Measurements from ENCODE around the gene NFATC1.

The NFATC1 gene

DNA sequence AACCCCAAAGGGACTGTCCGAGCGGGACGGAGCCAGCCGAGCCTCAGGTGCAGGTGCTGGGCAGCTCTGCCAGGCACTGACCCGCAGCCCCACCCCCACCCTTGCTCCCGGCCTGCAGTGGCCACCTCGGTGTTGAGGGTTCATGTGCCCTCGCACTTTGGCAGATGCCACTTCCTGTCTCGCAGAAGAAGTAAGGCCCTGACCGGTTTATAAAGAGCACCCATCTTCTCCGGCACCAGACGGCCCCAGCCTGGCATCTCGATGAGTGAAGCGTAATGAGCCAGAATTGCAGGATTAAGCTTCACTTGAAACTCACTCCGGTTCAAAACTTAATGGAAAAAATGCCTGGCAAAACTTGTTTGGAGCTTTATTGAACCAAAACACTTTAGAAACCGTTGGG lies 10.9 kb upstream of the NFATC1 start:
- Histone ChIP-seq H3K9me3 (replicated peaks in 1 of 2; ENCODE audit: control insufficient read depth in 2 of 2, insufficient read depth in 1 of 2, low read depth in 1 of 2, low read length in 2 of 2) (no peaks in the 10 kb centered on the region), H3K4me2 (ENCODE audit: insufficient read depth, low read length, poor library complexity, severe bottlenecking) (no peak overlapping the region), H3K23ac (ENCODE audit: low read depth, low read length, poor library complexity) (no peak overlapping the region), H3K4me3 (ENCODE audit: low read length in 2 of 2) (no peak overlapping the region), H3K36me3 (replicated peaks in 1 of 2; ENCODE audit: control insufficient read depth in 2 of 2, insufficient read depth in 2 of 2, low read length in 2 of 2) (no peaks in the 10 kb centered on the region), H4K91ac (ENCODE audit: low read depth, low read length, poor library complexity) (no peak overlapping the region), H3K27ac (replicated peaks; ENCODE audit: low read length) (no peak overlapping the region), H3K9ac (ENCODE audit: low read depth, low read length, poor library complexity) (no peak overlapping the region), H4K8ac (ENCODE audit: low read depth, low read length) (no peak overlapping the region), H2BK120ac (ENCODE audit: low read depth, low read length) (no peak overlapping the region), H3K4ac (ENCODE audit: low read length) (no peak overlapping the region), H2BK12ac (ENCODE audit: low read length) (no peak overlapping the region), H3K27me3 (ENCODE audit: control insufficient read depth in 3 of 3, insufficient read depth in 3 of 3, low read depth in 1 of 3, low read length in 3 of 3) (peaks cover 0 to 10% (median 2%) of the 10 kb centered on the region in 3 experiments), H2AFZ (ENCODE audit: low read length) (no peak overlapping the region), H2AK5ac (ENCODE audit: low read depth, low read length) (no peak overlapping the region), H2BK5ac (ENCODE audit: low read length) (no peak overlapping the region), H3K4me1 (ENCODE audit: control insufficient read depth in 2 of 2, insufficient read depth in 1 of 2, low read depth in 1 of 2, low read length in 2 of 2) (peaks cover 0 to 6% of the 10 kb centered on the region in 2 donors), H2BK15ac (ENCODE audit: low read length) (no peak overlapping the region), H3K18ac (ENCODE audit: low read length) (peak overlapping the region; percentile 7), H3K14ac (ENCODE audit: low read length) (peak overlapping the region; percentile 2), H3K79me1 (ENCODE audit: low read depth, low read length) (peaks cover 2% of the 10 kb centered on the region)
- no peak for DNase-seq (ENCODE audit: low spot score)
- no CpG with 5 or more reads among the region's 16 CpGs for WGBS, 2 donors (ENCODE audit: extremely low coverage in 2 of 2, insufficient read length in 2 of 2, insufficient replicate concordance in 1 of 2)

- Histone ChIP-seq H2BK120ac (ENCODE audit: low read depth, low read length) (no peak overlapping the region), H2BK12ac (ENCODE audit: low read length) (no peak overlapping the region), H3K27ac (replicated peaks; ENCODE audit: low read length) (no peak overlapping the region), H3K4me2 (ENCODE audit: insufficient read depth, low read length, poor library complexity, severe bottlenecking) (no peak overlapping the region), H3K4me1 (ENCODE audit: control insufficient read depth in 2 of 2, insufficient read depth in 1 of 2, low read depth in 1 of 2, low read length in 2 of 2) (peaks cover 0 to 6% of the 10 kb centered on the region in 2 donors), H3K4me3 (ENCODE audit: low read length in 2 of 2) (no peak overlapping the region), H2AFZ (ENCODE audit: low read length) (no peak overlapping the region), H3K9me3 (replicated peaks in 1 of 2; ENCODE audit: control insufficient read depth in 2 of 2, insufficient read depth in 1 of 2, low read depth in 1 of 2, low read length in 2 of 2) (no peaks in the 10 kb centered on the region), H3K18ac (ENCODE audit: low read length) (peak overlapping the region; percentile 7), H3K14ac (ENCODE audit: low read length) (peak overlapping the region; percentile 2), H2AK5ac (ENCODE audit: low read depth, low read length) (no peak overlapping the region), H3K23ac (ENCODE audit: low read depth, low read length, poor library complexity) (no peak overlapping the region), H4K8ac (ENCODE audit: low read depth, low read length) (no peak overlapping the region), H3K27me3 (ENCODE audit: control insufficient read depth in 3 of 3, insufficient read depth in 3 of 3, low read depth in 1 of 3, low read length in 3 of 3) (peaks cover 0 to 15% (median 2%) of the 10 kb centered on the region in 3 experiments), H3K36me3 (replicated peaks in 1 of 2; ENCODE audit: control insufficient read depth in 2 of 2, insufficient read depth in 2 of 2, low read length in 2 of 2) (no peaks in the 10 kb centered on the region), H4K91ac (ENCODE audit: low read depth, low read length, poor library complexity) (no peak overlapping the region), H3K4ac (ENCODE audit: low read length) (no peak overlapping the region), H3K9ac (ENCODE audit: low read depth, low read length, poor library complexity) (no peak overlapping the region), H3K79me1 (ENCODE audit: low read depth, low read length) (peaks cover 2% of the 10 kb centered on the region), H2BK5ac (ENCODE audit: low read length) (no peak overlapping the region), H2BK15ac (ENCODE audit: low read length) (no peak overlapping the region)
- no CpG with 5 or more reads among the region's 17 CpGs for WGBS, 2 donors (ENCODE audit: extremely low coverage in 2 of 2, insufficient read length in 2 of 2, insufficient replicate concordance in 1 of 2)
- DNase-seq (ENCODE audit: low spot score), result no peak
Measured at GRCh38 chr18:79385326-79385707, 10.4 kb upstream of the NFATC1 start.

DNA sequence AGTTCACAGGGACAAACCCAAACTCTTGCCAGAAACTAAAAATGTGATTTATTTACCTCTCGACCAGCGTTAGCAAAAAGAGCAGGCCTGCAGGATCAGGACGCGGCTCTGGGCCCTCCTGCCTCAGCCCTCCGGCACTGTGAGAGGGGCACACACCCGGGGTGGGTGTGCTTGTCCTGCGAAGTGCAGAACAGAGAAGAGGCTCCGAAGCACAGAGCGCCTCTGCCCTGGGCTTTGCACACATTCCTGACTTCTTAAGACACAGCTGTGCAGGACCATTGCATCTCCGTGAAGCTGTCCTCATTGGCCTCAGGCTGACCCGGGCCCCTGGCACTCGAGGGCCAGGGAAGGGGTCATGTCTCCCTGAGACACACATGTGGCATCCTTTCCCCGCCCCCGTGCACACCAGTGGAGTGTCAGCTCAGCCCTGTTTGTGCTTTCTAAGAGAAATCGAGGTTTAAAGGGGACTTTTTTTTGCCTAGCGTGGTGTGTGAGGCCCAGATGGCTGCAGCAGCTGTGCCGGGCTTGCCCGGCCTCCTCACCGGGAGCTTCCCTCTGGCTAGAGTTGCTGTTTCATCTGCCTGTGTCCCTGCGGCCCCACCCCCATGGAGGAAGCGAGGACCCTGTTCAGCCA lies 9.9 kb upstream of the NFATC1 start:
- Histone ChIP-seq H3K18ac (ENCODE audit: low read length) (peak overlapping the region; percentile 39), H3K27ac (replicated peaks; ENCODE audit: low read length) (no peak overlapping the region), H2BK12ac (ENCODE audit: low read length) (no peak overlapping the region), H3K4me2 (ENCODE audit: insufficient read depth, low read length, poor library complexity, severe bottlenecking) (no peak overlapping the region), H3K9me3 (replicated peaks in 1 of 2; ENCODE audit: control insufficient read depth in 2 of 2, insufficient read depth in 1 of 2, low read depth in 1 of 2, low read length in 2 of 2) (no peaks in the 10 kb centered on the region), H3K4me3 (ENCODE audit: low read length in 2 of 2) (no peak overlapping the region), H3K14ac (ENCODE audit: low read length) (peak overlapping the region; percentile 90), H2BK5ac (ENCODE audit: low read length) (no peak overlapping the region), H3K4ac (ENCODE audit: low read length) (no peak overlapping the region), H3K23ac (ENCODE audit: low read depth, low read length, poor library complexity) (peak overlapping the region; percentile 34), H2BK15ac (ENCODE audit: low read length) (peak overlapping the region; percentile 84), H3K79me1 (ENCODE audit: low read depth, low read length) (no peaks in the 10 kb centered on the region), H3K36me3 (replicated peaks in 1 of 2; ENCODE audit: control insufficient read depth in 2 of 2, insufficient read depth in 2 of 2, low read length in 2 of 2) (no peaks in the 10 kb centered on the region), H3K4me1 (ENCODE audit: control insufficient read depth in 2 of 2, insufficient read depth in 1 of 2, low read depth in 1 of 2, low read length in 2 of 2) (peaks cover 0 to 6% of the 10 kb centered on the region in 2 donors), H3K9ac (ENCODE audit: low read depth, low read length, poor library complexity) (peak overlapping the region; percentile 35), H2AFZ (ENCODE audit: low read length) (no peak overlapping the region), H2AK5ac (ENCODE audit: low read depth, low read length) (no peak overlapping the region), H4K8ac (ENCODE audit: low read depth, low read length) (no peak overlapping the region), H2BK120ac (ENCODE audit: low read depth, low read length) (no peak overlapping the region), H3K27me3 (ENCODE audit: control insufficient read depth in 3 of 3, insufficient read depth in 3 of 3, low read depth in 1 of 3, low read length in 3 of 3) (peaks cover 0 to 20% (median 2%) of the 10 kb centered on the region in 3 experiments), H4K91ac (ENCODE audit: low read depth, low read length, poor library complexity) (no peak overlapping the region)
- DNase-seq (ENCODE audit: low spot score), result no peak
- no CpG with 5 or more reads among the region's 21 CpGs for WGBS, 2 donors (ENCODE audit: extremely low coverage in 2 of 2, insufficient read length in 2 of 2, insufficient replicate concordance in 1 of 2)

DNA sequence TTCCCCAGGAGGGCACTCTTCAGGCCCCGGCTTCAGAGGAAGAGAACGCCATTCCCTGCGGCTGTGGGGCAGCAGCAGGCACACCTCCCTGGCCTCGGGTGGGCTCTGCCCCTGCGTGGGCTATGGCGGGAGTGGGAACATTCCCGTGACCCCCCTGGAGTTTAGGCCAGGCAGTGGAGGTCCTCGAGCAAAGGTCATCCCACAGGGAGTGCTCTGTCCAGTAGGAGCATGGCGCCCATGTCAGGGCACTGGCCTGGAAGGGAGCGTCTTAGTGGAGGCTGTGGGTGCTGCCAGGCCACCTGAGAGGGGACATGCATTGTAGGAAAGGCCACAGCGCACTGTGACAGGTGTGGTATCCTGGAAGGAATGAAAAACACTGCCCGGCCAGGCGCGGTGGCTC lies 9.2 kb upstream of the NFATC1 start:
- H3K79me1 ChIP-seq (ENCODE audit: low read depth, low read length), result no peaks in the 10 kb centered on the region
- no peak for DNase-seq (ENCODE audit: low spot score)
- no peak overlapping the region for H4K8ac ChIP-seq (ENCODE audit: low read depth, low read length)
- H3K4me2 ChIP-seq (ENCODE audit: insufficient read depth, low read length, poor library complexity, severe bottlenecking), result no peak overlapping the region
- H2BK5ac ChIP-seq (ENCODE audit: low read length), result peak overlapping the region; percentile 46
- peaks cover 0 to 6% of the 10 kb centered on the region in 2 donors for H3K4me1 ChIP-seq (ENCODE audit: control insufficient read depth in 2 of 2, insufficient read depth in 1 of 2, low read depth in 1 of 2, low read length in 2 of 2)
- H2BK15ac ChIP-seq (ENCODE audit: low read length), result no peak overlapping the region
- no peak overlapping the region for H2BK120ac ChIP-seq (ENCODE audit: low read depth, low read length)
- peaks cover 0 to 26% (median 5%) of the 10 kb centered on the region in 3 experiments for H3K27me3 ChIP-seq (ENCODE audit: control insufficient read depth in 3 of 3, insufficient read depth in 3 of 3, low read depth in 1 of 3, low read length in 3 of 3)
- H3K36me3 ChIP-seq (replicated peaks in 1 of 2; ENCODE audit: control insufficient read depth in 2 of 2, insufficient read depth in 2 of 2, low read length in 2 of 2), result no peaks in the 10 kb centered on the region
- peak overlapping the region; percentile 52 for H3K23ac ChIP-seq (ENCODE audit: low read depth, low read length, poor library complexity)
- no peak overlapping the region for H3K9ac ChIP-seq (ENCODE audit: low read depth, low read length, poor library complexity)
- H3K27ac ChIP-seq (replicated peaks; ENCODE audit: low read length), result no peak overlapping the region
- no peak overlapping the region for H2AFZ ChIP-seq (ENCODE audit: low read length)
- no peaks in the 10 kb centered on the region for H3K9me3 ChIP-seq (replicated peaks in 1 of 2; ENCODE audit: control insufficient read depth in 2 of 2, insufficient read depth in 1 of 2, low read depth in 1 of 2, low read length in 2 of 2)
- H3K4me3 ChIP-seq (ENCODE audit: low read length in 2 of 2), result peak overlapping the region in 1 of 2 donors; percentile 61
- peak overlapping the region; percentile 41 for H3K4ac ChIP-seq (ENCODE audit: low read length)
- H2AK5ac ChIP-seq (ENCODE audit: low read depth, low read length), result peak overlapping the region; percentile 88
- H3K18ac ChIP-seq (ENCODE audit: low read length), result no peak overlapping the region
- no peak overlapping the region for H4K91ac ChIP-seq (ENCODE audit: low read depth, low read length, poor library complexity)
- H3K14ac ChIP-seq (ENCODE audit: low read length), result no peak overlapping the region
- no CpG with 5 or more reads among the region's 14 CpGs for WGBS, 2 donors (ENCODE audit: extremely low coverage in 2 of 2, insufficient read length in 2 of 2, insufficient replicate concordance in 1 of 2)
- H2BK12ac ChIP-seq (ENCODE audit: low read length), result peak overlapping the region; percentile 63

Data from neuronal stem cell (in vitro differentiated cells).